Sigmoid colon (tissue), 7 donors: ENCODE results near the gene LTBP1. TPM values are rescaled to one million over a fixed set of nuclear protein-coding genes. Genes with fewer than 3 reads are reported as not detected.

ENCODE experiments used
- DNase-seq: peaks from one replicate; pipeline ENCODE4 v3.0.0-alpha.2; 2019
- H3K27ac ChIP-seq, 4 donors: fragments of 200-600 bp; sonication (generic); one replicate each; pipeline ENCODE4 v1.5.1; 2016 to 2019; ENCODE audit warnings: mild to moderate bottlenecking in 1 of 4
- H3K27me3 ChIP-seq, 3 donors: fragments of 200-600 bp; sonication (generic); one replicate each; pipeline ENCODE4 v1.5.1; 2019; ENCODE audit warnings: mild to moderate bottlenecking in 1 of 3
- H3K36me3 ChIP-seq, 4 donors: fragments of 200-600 bp; sonication (generic); one replicate each; pipeline ENCODE4 v1.5.1; 2016 to 2019
- H3K4me1 ChIP-seq, 4 donors: fragments of 200-600 bp; sonication (generic); one replicate each; pipeline ENCODE4 v1.5.1; 2017 to 2019
- H3K4me3 ChIP-seq, 4 donors: fragments of 200-600 bp; sonication (generic); one replicate each; pipeline ENCODE4 v1.5.1; 2017 to 2019; ENCODE audit warnings: mild to moderate bottlenecking in 2 of 4, moderate library complexity in 1 of 4
- H3K9me3 ChIP-seq, 4 donors: fragments of 200-600 bp in 3 of 4; sonication (generic) in 3 of 4; one replicate each; pipeline versions ENCODE4 v1.5.1 to v1.6.1; 2013 to 2019
- EP300 ChIP-seq, 4 donors: sonication (generic); formaldehyde crosslinking; IDR thresholded peaks; one replicate each; pipeline ENCODE4 v1.6.1; 2017; ENCODE audit warnings: antibody characterized with exemption in 4 of 4
- POLR2A ChIP-seq, 2 donors: fragments of 450-650 bp; IDR thresholded peaks; one replicate each; pipeline ENCODE4 v1.6.1; 2016; ENCODE audit warnings: antibody characterized with exemption in 2 of 2, mild to moderate bottlenecking in 2 of 2, moderate library complexity in 2 of 2
- POLR2AphosphoS5 ChIP-seq, 4 donors: sonication (generic); formaldehyde crosslinking; IDR thresholded peaks; one replicate each; pipeline ENCODE4 v1.6.1; 2017; ENCODE audit warnings: antibody characterized with exemption in 4 of 4
- WGBS, 2 donors: extraction: QIAGEN DNeasy Blood & Tissue Kit; methylation state at CpG; one replicate each; pipeline ENCODE4 v1.1.7; 2013; 5-methylcytosine and 5-hydroxymethylcytosine counted together
- intact Hi-C: fragments of 100-400 bp; cut with DNase I; formaldehyde crosslinking; loops from one replicate; pipeline ENCODE4 v1.15.1; 2023
- polyA plus RNA-seq, 3 donors: library from polyadenylated mRNA; stranded (reverse); fragments of 200-250 nt; gene quantifications; one replicate each; pipeline ENCODE4 v1.2.3, GENCODE V29; 2013
- total RNA-seq, 4 donors: library from RNA; depleted of rRNA; stranded (reverse); fragments of >200 nt; gene quantifications; one replicate each; pipeline ENCODE4 v1.1.0, GENCODE V29; 2016
- TF ChIP-seq, protein P1 (sequence below), 4 experiments: fragments of 450-650 bp in 3 of 4; fragments of 200-600 bp in 1 of 4; IDR thresholded peaks; one replicate each; pipeline ENCODE4 v1.5.1; 2016 to 2019; ENCODE audit warnings: antibody characterized with exemption in 4 of 4, mild to moderate bottlenecking in 3 of 4, moderate library complexity in 2 of 4
- donor health status: healthy with polysubstance abuse.
- donor health status: Bipolar disorder and iron deficiency.
- donor health status: healthy.

LTBP1 gene
- total and polyA plus RNA-seq, 7 donors: 3.0 to 102 (median 34.2) TPM

DNA sequence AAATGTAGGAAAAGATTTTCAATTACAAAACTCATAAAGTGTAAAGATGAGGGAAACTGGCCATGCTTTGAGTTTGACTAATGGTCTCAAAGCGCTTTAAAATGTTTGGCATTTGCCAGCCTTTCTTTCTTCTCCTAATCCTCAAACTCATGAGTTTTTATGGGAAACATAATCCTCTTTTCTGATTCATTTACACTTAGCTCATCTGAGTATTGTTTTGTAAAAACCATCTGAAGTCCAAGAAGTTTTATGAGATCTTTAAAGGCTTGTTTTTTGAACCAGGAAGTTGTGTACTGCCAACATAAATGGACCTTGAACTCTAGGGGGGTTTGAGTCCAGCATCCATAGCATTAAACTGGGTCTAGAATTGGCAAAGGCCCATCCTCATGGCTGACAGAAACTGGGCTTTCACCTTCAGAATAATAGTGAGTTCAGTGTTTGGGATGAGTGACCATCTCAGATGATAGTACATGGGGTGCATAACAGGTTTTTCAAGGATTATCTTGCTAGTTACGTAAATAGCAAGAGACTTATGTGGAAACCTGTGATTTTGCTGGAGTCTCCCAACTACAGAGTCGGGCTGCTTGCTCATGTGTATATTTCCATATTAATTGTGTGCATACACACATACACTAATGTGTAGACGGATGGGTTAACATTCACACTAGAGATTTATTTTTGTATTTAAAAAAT, 3.8 kb upstream of the LTBP1 start:
- intact Hi-C loops: loop anchor here (10.0 kb wide), 1 partner anchor 318 kb away; the partner anchor contains the start of gene TTC27

DNA sequence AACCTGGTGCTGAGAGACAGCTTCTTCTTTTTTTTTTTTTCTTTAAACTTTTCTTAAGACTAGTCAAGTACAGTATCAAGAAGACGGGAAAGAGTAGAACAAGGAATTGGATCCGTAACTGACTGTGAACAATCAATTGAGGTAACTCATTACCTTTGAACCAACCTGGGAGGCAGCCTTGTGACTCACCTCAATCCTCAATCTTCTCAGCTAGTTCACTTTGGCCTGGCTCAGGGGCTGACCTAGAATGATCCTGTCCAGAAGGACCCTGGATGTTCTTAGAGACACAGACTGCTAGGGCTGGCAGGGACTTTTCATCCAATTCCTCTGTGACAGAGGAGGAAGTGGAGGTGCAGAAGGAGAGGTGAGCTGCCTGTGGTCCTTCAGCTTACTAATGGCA, 1.5 kb upstream of the LTBP1 start:
- DNase-seq: no peak
- no peak overlapping the region for H3K4me3 ChIP-seq
- H3K9me3 ChIP-seq: no peaks in the 10 kb centered on the region
- WGBS, 2 donors: 89 to 96% methylated on average over 2 of the region's 2 CpGs
- no peak for TF ChIP-seq POLR2AphosphoS5 (IDR thresholded peaks at IDR 0.05)
- no peak for TF ChIP-seq EP300 (IDR thresholded peaks at IDR 0.05)
- no peak for TF ChIP-seq POLR2A (IDR thresholded peaks at IDR 0.05)
- TF ChIP-seq, protein P1, sequence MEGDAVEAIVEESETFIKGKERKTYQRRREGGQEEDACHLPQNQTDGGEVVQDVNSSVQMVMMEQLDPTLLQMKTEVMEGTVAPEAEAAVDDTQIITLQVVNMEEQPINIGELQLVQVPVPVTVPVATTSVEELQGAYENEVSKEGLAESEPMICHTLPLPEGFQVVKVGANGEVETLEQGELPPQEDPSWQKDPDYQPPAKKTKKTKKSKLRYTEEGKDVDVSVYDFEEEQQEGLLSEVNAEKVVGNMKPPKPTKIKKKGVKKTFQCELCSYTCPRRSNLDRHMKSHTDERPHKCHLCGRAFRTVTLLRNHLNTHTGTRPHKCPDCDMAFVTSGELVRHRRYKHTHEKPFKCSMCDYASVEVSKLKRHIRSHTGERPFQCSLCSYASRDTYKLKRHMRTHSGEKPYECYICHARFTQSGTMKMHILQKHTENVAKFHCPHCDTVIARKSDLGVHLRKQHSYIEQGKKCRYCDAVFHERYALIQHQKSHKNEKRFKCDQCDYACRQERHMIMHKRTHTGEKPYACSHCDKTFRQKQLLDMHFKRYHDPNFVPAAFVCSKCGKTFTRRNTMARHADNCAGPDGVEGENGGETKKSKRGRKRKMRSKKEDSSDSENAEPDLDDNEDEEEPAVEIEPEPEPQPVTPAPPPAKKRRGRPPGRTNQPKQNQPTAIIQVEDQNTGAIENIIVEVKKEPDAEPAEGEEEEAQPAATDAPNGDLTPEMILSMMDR (IDR thresholded peaks at IDR 0.05): no peak
- H3K27me3 ChIP-seq: no peaks in the 10 kb centered on the region
- H3K36me3 ChIP-seq: no peaks in the 10 kb centered on the region
- intact Hi-C loops: loop anchor here (5.0 to 10.0 kb wide), 5 partner anchors 87 to 637 kb away; partner anchors contain the start of gene TTC27
- H3K27ac ChIP-seq: no peak overlapping the region
- H3K4me1 ChIP-seq: peaks cover 0 to 13% (median 5%) of the 10 kb centered on the region in 4 donors

More for the DNA sequence above, 3.8 kb upstream of the LTBP1 start:
- Histone ChIP-seq H3K4me3 (no peak overlapping the region), H3K9me3 (no peaks in the 10 kb centered on the region), H3K27ac (no peak overlapping the region), H3K27me3 (peaks cover 0 to 3% (median 0%) of the 10 kb centered on the region in 3 donors), H3K4me1 (peaks cover 0 to 1% (median 0%) of the 10 kb centered on the region in 4 donors), H3K36me3 (no peaks in the 10 kb centered on the region)
- DNase-seq: no peak
- WGBS, 2 donors: 53 to 81% methylated on average over 4 of the region's 4 CpGs
- TF ChIP-seq, protein P1 (IDR thresholded peaks at IDR 0.05): no peak
- TF ChIP-seq POLR2A (IDR thresholded peaks at IDR 0.05) (no peak), POLR2AphosphoS5 (IDR thresholded peaks at IDR 0.05) (no peak), EP300 (IDR thresholded peaks at IDR 0.05) (no peak)

DNA sequence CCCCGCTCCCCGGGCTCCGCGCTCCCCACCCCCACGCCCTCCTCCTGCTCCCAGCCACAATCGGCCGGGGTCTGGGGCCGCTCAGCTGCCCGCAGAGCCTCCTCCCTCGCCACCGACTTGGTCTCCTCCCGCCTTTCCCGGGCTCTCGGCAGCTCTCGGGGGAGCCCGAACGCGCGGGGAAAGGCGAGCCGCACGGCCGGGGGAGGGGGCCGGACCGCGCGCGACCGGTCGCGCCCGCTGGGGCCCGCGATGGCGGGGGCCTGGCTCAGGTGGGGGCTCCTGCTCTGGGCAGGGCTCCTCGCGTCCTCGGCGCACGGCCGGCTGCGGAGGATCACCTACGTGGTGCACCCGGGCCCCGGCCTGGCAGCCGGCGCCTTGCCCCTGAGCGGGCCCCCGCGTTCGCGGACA, 327 bp downstream of the LTBP1 start:
- H3K4me3 ChIP-seq: peak overlapping the region; percentile 41 to 97 (median 80)
- H3K27ac ChIP-seq: peak overlapping the region; percentile 89 to 95 (median 92)
- H3K4me1 ChIP-seq: peaks cover 0 to 13% (median 5%) of the 10 kb centered on the region in 4 donors
- 1% methylated on average over 52 of the region's 52 CpGs for WGBS, 2 donors
- H3K9me3 ChIP-seq: no peaks in the 10 kb centered on the region
- H3K27me3 ChIP-seq: no peaks in the 10 kb centered on the region
- TF ChIP-seq, protein P1 (IDR thresholded peaks at IDR 0.05): no peak
- TF ChIP-seq EP300 (IDR thresholded peaks at IDR 0.05): no peak
- no peak for TF ChIP-seq POLR2A (IDR thresholded peaks at IDR 0.05)
- no peak for TF ChIP-seq POLR2AphosphoS5 (IDR thresholded peaks at IDR 0.05)
- intact Hi-C loops: loop anchor here (5.0 to 10.0 kb wide), 5 partner anchors 85 to 635 kb away; partner anchors contain the start of gene TTC27
- DNase-seq: no peak
- H3K36me3 ChIP-seq: no peaks in the 10 kb centered on the region

DNA sequence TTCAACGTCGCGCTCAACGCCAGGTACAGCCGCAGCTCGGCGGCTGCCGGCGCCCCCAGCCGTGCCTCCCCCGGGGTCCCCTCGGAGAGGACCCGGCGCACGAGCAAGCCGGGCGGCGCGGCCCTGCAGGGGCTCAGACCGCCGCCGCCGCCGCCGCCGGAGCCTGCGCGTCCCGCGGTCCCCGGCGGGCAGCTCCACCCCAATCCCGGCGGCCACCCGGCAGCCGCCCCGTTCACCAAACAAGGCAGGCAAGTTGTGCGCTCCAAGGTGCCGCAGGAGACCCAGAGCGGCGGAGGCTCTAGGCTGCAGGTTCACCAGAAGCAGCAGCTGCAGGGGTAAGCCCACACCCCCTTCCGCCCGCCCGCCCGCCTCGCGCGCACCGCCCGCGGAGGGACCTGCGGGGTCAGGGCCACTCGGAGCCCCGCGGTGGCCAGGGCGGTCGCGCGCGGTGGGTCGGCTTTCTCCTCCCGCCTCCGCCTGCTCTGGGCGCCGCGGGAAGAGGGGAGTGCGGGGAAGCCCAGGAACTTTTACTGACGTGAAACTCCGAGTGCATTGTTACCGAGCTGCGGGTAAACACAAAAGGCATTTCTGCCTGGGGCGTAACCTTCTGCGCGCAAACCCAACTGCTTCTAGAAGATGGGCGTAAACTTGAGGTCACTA, 861 bp downstream of the LTBP1 start:
- intact Hi-C loops: loop anchor here (5.0 to 10.0 kb wide), 5 partner anchors 85 to 635 kb away; partner anchors contain the start of gene TTC27

DNA sequence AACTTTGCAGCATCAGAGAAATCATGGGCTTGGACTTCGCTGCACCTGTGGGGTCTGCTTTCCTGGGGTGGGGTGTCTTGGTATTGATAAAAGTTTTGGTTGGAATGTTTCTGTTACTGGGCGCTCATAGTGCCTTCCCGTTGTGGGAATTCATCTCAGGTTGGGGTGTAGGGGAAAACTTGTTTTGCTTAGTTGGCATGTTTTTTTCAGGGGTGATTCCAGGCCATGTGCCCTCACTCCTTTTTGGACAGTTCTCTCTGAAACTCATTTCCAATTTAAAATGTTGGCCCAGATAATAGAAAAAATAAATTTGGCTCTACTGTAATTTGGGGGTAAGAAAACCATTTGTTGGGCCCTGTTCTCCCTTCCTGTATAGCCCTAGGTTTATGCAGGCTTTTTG, 1.5 kb downstream of the LTBP1 start:
- H3K27me3 ChIP-seq: no peaks in the 10 kb centered on the region
- H3K4me1 ChIP-seq: peaks cover 0 to 23% (median 5%) of the 10 kb centered on the region in 4 donors
- H3K9me3 ChIP-seq: no peaks in the 10 kb centered on the region
- intact Hi-C loops: loop anchor here (5.0 to 10.0 kb wide), 5 partner anchors 84 to 634 kb away; partner anchors contain the start of gene TTC27
- no peaks in the 10 kb centered on the region for H3K36me3 ChIP-seq
- peak overlapping the region; percentile 89 to 95 (median 92) for H3K27ac ChIP-seq
- DNase-seq: no peak
- 44 to 76% methylated on average over 3 of the region's 3 CpGs for WGBS, 2 donors
- TF ChIP-seq POLR2A (IDR thresholded peaks at IDR 0.05): no peak
- TF ChIP-seq, protein P1 (IDR thresholded peaks at IDR 0.05): no peak
- TF ChIP-seq EP300 (IDR thresholded peaks at IDR 0.05): no peak
- TF ChIP-seq POLR2AphosphoS5 (IDR thresholded peaks at IDR 0.05): no peak
- H3K4me3 ChIP-seq: peak overlapping the region; percentile 41 to 97 (median 80)

More for the DNA sequence above, 861 bp downstream of the LTBP1 start:
- DNase-seq: peak; percentile 70
- TF ChIP-seq POLR2AphosphoS5 (IDR thresholded peaks at IDR 0.05): peak in 2 of 4 donors; percentile 15 to 17
- TF ChIP-seq POLR2A (IDR thresholded peaks at IDR 0.05): no peak
- Histone ChIP-seq H3K27me3 (no peaks in the 10 kb centered on the region), H3K36me3 (no peaks in the 10 kb centered on the region), H3K4me3 (peak overlapping the region; percentile 41 to 97 (median 80)), H3K27ac (peak overlapping the region; percentile 89 to 95 (median 92)), H3K4me1 (peaks cover 0 to 16% (median 5%) of the 10 kb centered on the region in 4 donors), H3K9me3 (no peaks in the 10 kb centered on the region)
- 1 to 2% methylated on average over 75 of the region's 75 CpGs for WGBS, 2 donors
